Left lung (tissue), 14 donors: ENCODE results near the gene CRYL1. TPM values are rescaled to one million over a fixed set of nuclear protein-coding genes. Genes with fewer than 3 reads are reported as not detected.

Experiments
- ATAC-seq: fragments of 200-7000 bp; cut with Tn5 transposase; one replicate; pipeline ENCODE4 v1.9.1; 2020; ENCODE audit warnings: moderate library complexity
- DNase-seq, 4 donors: peaks; one replicate each; pipeline ENCODE4 v3.0.0-alpha.2; 2013 to 2020
- H3K27ac ChIP-seq, 2 donors: fragments of 200-600 bp; sonication (generic) in 1 of 2; one replicate each; pipeline versions ENCODE4 v1.5.0 to v1.8.0; 2020 to 2021
- H3K27me3 ChIP-seq, 2 donors: fragments of 200-600 bp; sonication (generic) in 1 of 2; one replicate each; pipeline versions ENCODE4 v1.5.0 to v1.8.0; 2020 to 2021
- H3K36me3 ChIP-seq, 2 donors: fragments of 200-600 bp; sonication (generic) in 1 of 2; one replicate each; pipeline versions ENCODE4 v1.5.0 to v1.8.0; 2020 to 2021
- H3K4me1 ChIP-seq, 2 donors: fragments of 200-600 bp; one replicate each; pipeline ENCODE4 v1.8.0; 2021
- H3K4me3 ChIP-seq, 2 donors: fragments of 200-600 bp; sonication (generic) in 1 of 2; one replicate each; pipeline versions ENCODE4 v1.5.0 to v1.8.0; 2020 to 2021; ENCODE audit warnings: mild to moderate bottlenecking in 1 of 2
- H3K9me3 ChIP-seq, 2 donors: fragments of 200-600 bp; sonication (generic) in 1 of 2; one replicate each; pipeline versions ENCODE4 v1.5.0 to v1.8.0; 2020 to 2021
- CTCF ChIP-seq, 2 donors: fragments of 200-600 bp; sonication (generic) in 1 of 2; IDR thresholded peaks; one replicate each; pipeline versions ENCODE4 v1.5.0 to v1.8.0; 2021; ENCODE audit warnings: antibody characterized with exemption in 2 of 2
- intact Hi-C, 2 donors: fragments of 100-400 bp; cut with DNase I; formaldehyde crosslinking; loops; one replicate each; pipeline versions ENCODE4 v1.11.2 to v1.14.2; 2022
- long read RNA-seq, 12 donors: library from polyadenylated mRNA in 2 of 12; unstranded in 2 of 12; transcript quantifications; one replicate each; pipeline ENCODE4 v2.0.0 and lab custom pipeline, GENCODE V29; 2019 to 2026
- polyA plus RNA-seq, 6 donors: library from polyadenylated mRNA; unstranded; fragments of 120-200 nt; gene quantifications; one replicate each; pipeline ENCODE4 v1.2.1, GENCODE V29; 2013; ENCODE audit not compliant: insufficient read length in 6 of 6
- total RNA-seq, 2 donors: library from RNA; stranded (reverse); fragmentation: NEBNext Ultra II Directional; extraction: Animal tissue kit (Norgen Biotek cat#: 25700); gene quantifications; one replicate each; pipeline ENCODE4 v1.2.1, GENCODE V29; 2021
- donor health status: DM: no; HTN: yes; CAD: no.
- donor health status: DM: no; HTN: no; CAD: no.

CRYL1 gene
- total RNA-seq (10 to 100 TPM; 15.5 to 31.8 TPM), polyA plus RNA-seq (10 to 100 TPM; 21.3 to 26.8 (median 24.6) TPM)
- long read RNA-seq, donor 1, transcript CRYL1-201 (8 exons, 1,485 nt): major isoform, 7 of 9 reads
- long read RNA-seq, donor 1, partial matches to known transcripts: 0 of 9 reads
- long read RNA-seq, donor 1, other reads (novel, unspliced or antisense): 0 of 9 reads
- long read RNA-seq, donor 2, transcript CRYL1-201 (8 exons, 1,485 nt): major isoform, 5 of 10 reads
- long read RNA-seq, donor 2, partial matches to known transcripts: 0 of 10 reads
- long read RNA-seq, donor 2, other reads (novel, unspliced or antisense): 0 of 10 reads
- long read RNA-seq, donor 3, transcript CRYL1-201 (8 exons, 1,485 nt): major isoform, 9 of 12 reads
- long read RNA-seq, donor 3, partial matches to known transcripts: 0 of 12 reads
- long read RNA-seq, donor 3, other reads (novel, unspliced or antisense): 0 of 12 reads
- long read RNA-seq, donor 4, transcript CRYL1-209 (7 exons, 1,331 nt): minor isoform, 5 of 51 reads
- long read RNA-seq, donor 4, transcript CRYL1-201 (8 exons, 1,485 nt): major isoform, 40 of 51 reads
- long read RNA-seq, donor 4, partial matches to known transcripts: 5 of 51 reads
- long read RNA-seq, donor 4, other reads (novel, unspliced or antisense): 1 of 51 reads
- long read RNA-seq, donor 5, transcript CRYL1-201 (8 exons, 1,485 nt): major isoform, 10 of 12 reads
- long read RNA-seq, donor 5, partial matches to known transcripts: 0 of 12 reads
- long read RNA-seq, donor 5, other reads (novel, unspliced or antisense): 0 of 12 reads
- long read RNA-seq, donor 6, partial matches to known transcripts: 0 of 5 reads
- long read RNA-seq, donor 6, other reads (novel, unspliced or antisense): 0 of 5 reads
- long read RNA-seq, donor 7, partial matches to known transcripts: 0 of 7 reads
- long read RNA-seq, donor 7, other reads (novel, unspliced or antisense): 0 of 7 reads
- long read RNA-seq, donor 8, partial matches to known transcripts: 0 of 7 reads
- long read RNA-seq, donor 8, other reads (novel, unspliced or antisense): 0 of 7 reads
- long read RNA-seq, donor 9, partial matches to known transcripts: 0 of 1 reads
- long read RNA-seq, donor 9, other reads (novel, unspliced or antisense): 0 of 1 reads
- long read RNA-seq, donor 10, transcript CRYL1-201 (8 exons, 1,485 nt): major isoform, 26 of 34 reads
- long read RNA-seq, donor 10, partial matches to known transcripts: 1 of 34 reads
- long read RNA-seq, donor 10, other reads (novel, unspliced or antisense): 4 of 34 reads
- long read RNA-seq, donor 11, transcript CRYL1-201 (8 exons, 1,485 nt): major isoform, 23 of 24 reads
- long read RNA-seq, donor 11, partial matches to known transcripts: 0 of 24 reads
- long read RNA-seq, donor 11, other reads (novel, unspliced or antisense): 0 of 24 reads
- long read RNA-seq, donor 12, transcript CRYL1-201 (8 exons, 1,485 nt): major isoform, 6 of 7 reads
- long read RNA-seq, donor 12, partial matches to known transcripts: 0 of 7 reads
- long read RNA-seq, donor 12, other reads (novel, unspliced or antisense): 0 of 7 reads

DNA sequence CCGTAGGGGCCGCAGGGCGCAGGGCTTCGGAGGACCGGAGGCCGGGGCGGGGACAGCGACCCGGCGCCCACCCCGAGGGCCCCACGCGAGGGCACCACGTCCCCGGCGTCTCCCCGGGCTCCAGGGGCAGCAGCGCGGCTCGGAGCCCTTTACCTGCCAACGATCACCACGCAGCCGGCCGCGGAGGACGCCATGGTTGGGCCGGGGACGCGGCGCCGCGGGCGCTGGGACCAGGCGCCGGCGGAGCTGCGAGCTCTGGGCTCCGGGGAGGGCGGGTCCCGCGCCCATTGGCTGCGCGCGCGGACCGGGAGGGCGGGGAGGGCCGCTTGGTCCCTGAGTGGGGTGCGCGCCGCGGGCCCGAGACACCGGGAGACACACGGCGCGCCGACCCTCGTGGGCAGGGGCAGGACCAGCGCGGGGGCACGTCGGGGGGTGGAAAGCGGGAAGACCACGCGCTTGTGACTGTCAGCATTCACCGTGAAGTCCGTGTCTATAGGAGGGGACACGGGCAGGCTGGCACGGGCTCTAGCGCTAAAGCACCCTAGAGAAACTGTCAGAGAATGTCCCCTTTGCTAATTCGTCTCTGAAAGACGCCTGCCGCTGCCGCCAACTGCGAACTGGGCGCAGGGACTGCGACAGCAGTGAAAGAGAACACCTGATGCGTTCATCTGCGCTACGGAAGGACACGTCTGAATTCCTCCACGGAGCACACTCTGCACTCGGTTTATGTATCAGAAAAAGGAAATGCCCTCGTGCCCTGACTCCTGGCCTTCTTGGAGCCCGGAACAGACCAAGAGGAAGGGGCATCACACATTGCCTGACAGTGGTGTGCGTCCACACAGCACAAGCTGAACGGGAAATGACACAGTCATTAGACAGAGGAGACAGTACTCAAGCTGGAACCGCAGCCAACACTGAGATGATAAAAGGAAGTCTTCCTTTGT lies at the start of gene CRYL1:
Gene CRYL1 (minus strand): TSS at position 257 of the 944 bp plus-strand sequence. CDS start 63 bp downstream, at position 194.
- Histone ChIP-seq H3K36me3 (no peaks in the 10 kb centered on the region), H3K27ac (peak within 1 kb of the TSS; percentile 87 to 96), H3K4me1 (peaks cover 6 to 22% of the 10 kb centered on the region in 2 donors), H3K4me3 (peak within 1 kb of the TSS; percentile 85 to 91), H3K9me3 (no peaks in the 10 kb centered on the region), H3K27me3 (no peaks in the 10 kb centered on the region)
- no peak for TF ChIP-seq CTCF (IDR thresholded peaks at IDR 0.05)
- peak; percentile 60 to 96 (median 80) for DNase-seq
- intact Hi-C loops: no loop called here
- peak; percentile 97 for ATAC-seq

DNA sequence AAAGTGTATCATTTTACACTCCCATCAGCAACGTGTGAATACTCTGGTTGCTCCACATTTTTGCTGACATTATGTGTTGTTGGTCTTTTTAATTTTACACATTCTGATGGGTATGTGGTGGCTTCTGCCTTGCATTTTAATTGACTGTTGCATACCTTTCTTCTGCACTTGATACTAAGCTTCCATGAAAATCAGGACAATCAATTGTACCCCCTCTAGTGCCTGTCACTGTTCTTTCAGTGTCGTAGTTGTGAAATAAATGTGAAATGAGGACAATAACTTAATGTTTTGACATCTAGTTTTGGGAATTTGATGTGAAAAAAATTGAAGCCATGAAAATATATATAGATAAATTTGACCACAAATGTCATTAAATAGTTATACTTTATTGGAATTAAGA lies 48.0 kb upstream of the CRYL1 start:
- Histone ChIP-seq H3K4me1 (no peaks in the 10 kb centered on the region), H3K27ac (no peak overlapping the region), H3K9me3 (peaks cover 0 to 5% of the 10 kb centered on the region in 2 donors), H3K4me3 (no peak overlapping the region), H3K27me3 (no peaks in the 10 kb centered on the region), H3K36me3 (peaks cover 0 to 17% of the 10 kb centered on the region in 2 donors)
- TF ChIP-seq CTCF (IDR thresholded peaks at IDR 0.05): no peak
- DNase-seq (no peak), ATAC-seq (no peak)
- intact Hi-C loops: no loop called here

DNA sequence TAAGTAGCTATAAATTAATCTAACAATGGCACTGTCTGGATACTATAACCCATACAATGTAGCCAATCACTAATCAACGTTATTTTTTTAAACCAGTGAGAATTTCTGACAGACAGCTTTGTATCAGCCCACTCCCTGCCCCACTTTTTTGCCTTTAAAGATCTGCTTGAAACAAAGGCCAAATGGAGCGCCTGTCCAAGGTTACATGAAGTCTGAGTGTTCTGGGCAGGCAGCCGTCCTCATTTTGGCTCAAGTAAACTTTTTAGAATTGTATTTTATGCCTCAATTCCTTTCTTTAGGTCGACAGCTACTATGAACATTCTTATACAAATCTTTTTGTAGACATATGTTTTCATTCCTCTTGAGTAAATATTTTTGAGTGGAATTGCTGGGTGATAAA lies 47.5 kb upstream of the CRYL1 start:
- H3K4me3 ChIP-seq: no peak overlapping the region
- intact Hi-C loops: no loop called here
- no peak overlapping the region for H3K27ac ChIP-seq
- ATAC-seq (no peak), DNase-seq (no peak)
- TF ChIP-seq CTCF (IDR thresholded peaks at IDR 0.05): no peak
- peaks cover 0 to 17% of the 10 kb centered on the region in 2 donors for H3K36me3 ChIP-seq
- H3K27me3 ChIP-seq: no peaks in the 10 kb centered on the region
- H3K9me3 ChIP-seq: peaks cover 0 to 5% of the 10 kb centered on the region in 2 donors
- H3K4me1 ChIP-seq: peaks cover 3 to 4% of the 10 kb centered on the region in 2 donors

GRCh38 chr13:20571676-20572075 lies 46.0 kb upstream of the CRYL1 start:
- H3K36me3 ChIP-seq: peaks cover 0 to 12% of the 10 kb centered on the region in 2 donors
- no peaks in the 10 kb centered on the region for H3K9me3 ChIP-seq
- ATAC-seq (no peak), DNase-seq (no peak)
- intact Hi-C loops: no loop called here
- no peak for TF ChIP-seq CTCF (IDR thresholded peaks at IDR 0.05)
- peaks cover 4 to 10% of the 10 kb centered on the region in 2 donors for H3K4me1 ChIP-seq
- H3K27me3 ChIP-seq: no peaks in the 10 kb centered on the region
- H3K4me3 ChIP-seq: no peak overlapping the region
- H3K27ac ChIP-seq: no peak overlapping the region
